GM12878 (cell line): Measurements from ENCODE around the gene VNN1.

Source experiments
- BHLHE40 ChIP-seq, 2 experiments: fragments of 450-650 bp in 1 of 2; IDR thresholded peaks; 2 replicates each; pipeline ENCODE4 v1.6.1; 2011 to 2017; ENCODE audit warnings: low read depth in 2 of 2, borderline replicate concordance in 1 of 2, improper control_type of control experiment in 1 of 2, low read length in 1 of 2, mild to moderate bottlenecking in 1 of 2
- CTCF ChIP-seq, 3 experiments: IDR thresholded peaks in 2 of 3; conservative IDR thresholded peaks in 1 of 3; 2 replicates each; pipeline ENCODE4 v1.5.1; 2011; ENCODE audit warnings: low read depth in 3 of 3, low read length in 3 of 3, mild to moderate bottlenecking in 3 of 3, control low read depth in 2 of 3, moderate library complexity in 2 of 3, inconsistent platforms in 1 of 3, mixed read lengths in 1 of 3; ENCODE audit not compliant: control insufficient read depth in 2 of 3, insufficient read depth in 1 of 3; ENCODE audit errors: extremely low read depth in 1 of 3
- EP300 ChIP-seq, 2 experiments: fragments of 150-350 bp in 1 of 2; IDR thresholded peaks; 2 replicates each; pipeline ENCODE4 v1.6.1; 2011 to 2012; ENCODE audit warnings: low read depth in 2 of 2, low read length in 2 of 2, borderline replicate concordance in 1 of 2, improper control_type of control experiment in 1 of 2, inconsistent platforms in 1 of 2; ENCODE audit not compliant: control insufficient read depth in 1 of 2
- HDAC2 ChIP-seq: fragments of 200-600 bp; sonication (generic); IDR thresholded peaks from 2 replicates; pipeline ENCODE4 v1.6.1; 2017
- JUNB ChIP-seq: IDR thresholded peaks from 2 replicates; pipeline ENCODE4 v1.6.1; 2016; ENCODE audit warnings: antibody characterized with exemption, mild to moderate bottlenecking
- MYC ChIP-seq: IDR thresholded peaks from 2 replicates; pipeline ENCODE4 v1.6.1; 2011; ENCODE audit warnings: mild to moderate bottlenecking, low read length, moderate library complexity, inconsistent platforms; ENCODE audit not compliant: insufficient read depth, insufficient replicate concordance, insufficient read length, severe bottlenecking
- NR2F1 ChIP-seq: fragments of 450-650 bp; conservative IDR thresholded peaks from 2 replicates; pipeline ENCODE4 v1.6.1; 2017; ENCODE audit warnings: mild to moderate bottlenecking
- POLR2A ChIP-seq: IDR thresholded peaks from 2 replicates; pipeline ENCODE4 v1.6.1; 2011; ENCODE audit warnings: low read depth, mild to moderate bottlenecking, low read length
- RAD21 ChIP-seq: IDR thresholded peaks from 2 replicates; pipeline ENCODE4 v1.6.1; 2011; ENCODE audit warnings: mild to moderate bottlenecking, low read depth, low read length, moderate library complexity; ENCODE audit not compliant: insufficient read depth
- SMC3 ChIP-seq: IDR thresholded peaks from 2 replicates; pipeline ENCODE4 v1.6.1; 2011; ENCODE audit warnings: low read length, improper control_type of control experiment, borderline replicate concordance
- SRF ChIP-seq, 2 experiments: IDR thresholded peaks; 2 replicates each; pipeline ENCODE4 v1.6.1; 2011; ENCODE audit warnings: low read depth in 2 of 2, low read length in 2 of 2, mild to moderate bottlenecking in 1 of 2, moderate library complexity in 1 of 2
- ZNF384 ChIP-seq: IDR thresholded peaks from 2 replicates; pipeline ENCODE4 v1.6.1; 2012; ENCODE audit warnings: low read depth, mild to moderate bottlenecking, low read length, improper control_type of control experiment, borderline replicate concordance

- no peak for TF ChIP-seq JUNB
- TF ChIP-seq ZNF384: no peak
- no peak for TF ChIP-seq BHLHE40 (IDR thresholded peaks at IDR 0.05; ENCODE audit: borderline replicate concordance in 1 of 2, low read depth in 2 of 2, low read length in 1 of 2)
- TF ChIP-seq CTCF (IDR thresholded peaks at IDR 0.05 in 2 of 3, conservative IDR thresholded peaks at IDR 0.05 in 1 of 3; ENCODE audit: control insufficient read depth in 2 of 3, extremely low read depth in 1 of 3, insufficient read depth in 1 of 3, low read depth in 3 of 3, low read length in 3 of 3): no peak
- TF ChIP-seq EP300 (IDR thresholded peaks at IDR 0.05; ENCODE audit: borderline replicate concordance in 1 of 2, control insufficient read depth in 1 of 2, low read depth in 2 of 2, low read length in 2 of 2): no peak
- TF ChIP-seq HDAC2: no peak
- no peak for TF ChIP-seq POLR2A
- TF ChIP-seq SRF (IDR thresholded peaks at IDR 0.05; ENCODE audit: low read depth in 2 of 2, low read length in 2 of 2): no peak
- no peak for TF ChIP-seq SMC3
- TF ChIP-seq MYC: no peak
- 0 out of 2 replicates have a peak, but pooled peaks have one; percentile 9 for TF ChIP-seq RAD21
- no peak for TF ChIP-seq NR2F1
Measured at GRCh38 chr6:132715204-132715603, 1.3 kb upstream of the VNN1 start.
